HepG2 (cell line): ENCODE data around the gene NFATC3.

Experiments used
- HDAC2 ChIP-seq: sonication (generic); formaldehyde crosslinking; IDR thresholded peaks from 2 replicates; pipeline ENCODE4 v1.4.0; 2020; ENCODE audit warnings: missing genetic modification reagents
- PRPF4 ChIP-seq: fragments of 200-400 bp; formaldehyde crosslinking; IDR thresholded peaks from 2 replicates; pipeline ENCODE4 v1.6.1; 2016; ENCODE audit warnings: low read length, low read depth; ENCODE audit not compliant: poor library complexity, severe bottlenecking
- SMAD1 ChIP-seq: sonication (generic); formaldehyde crosslinking; IDR thresholded peaks from 2 replicates; pipeline ENCODE4 v1.4.0; 2020; ENCODE audit warnings: missing genetic modification reagents, low read depth, mild to moderate bottlenecking, borderline replicate concordance
- ZNF557 ChIP-seq: sonication (generic); formaldehyde crosslinking; IDR thresholded peaks from 2 replicates; pipeline ENCODE4 v1.4.0; 2020; ENCODE audit warnings: missing genetic modification reagents
- ZNF749 ChIP-seq: sonication (generic); formaldehyde crosslinking; IDR thresholded peaks from 2 replicates; pipeline ENCODE4 v1.8.0; 2022; ENCODE audit warnings: mild to moderate bottlenecking, missing genetic modification reagents, moderate library complexity, borderline replicate concordance
- TF ChIP-seq, protein P1 (sequence below), 2 experiments: sonication (generic) in 1 of 2; formaldehyde crosslinking in 1 of 2; IDR thresholded peaks; 2 replicates each; pipeline versions ENCODE4 v1.5.1 to v1.6.1; 2011 to 2020; ENCODE audit warnings: borderline replicate concordance in 1 of 2, low read depth in 1 of 2, low read length in 1 of 2, mild to moderate bottlenecking in 1 of 2, missing genetic modification reagents in 1 of 2, moderate library complexity in 1 of 2

DNA sequence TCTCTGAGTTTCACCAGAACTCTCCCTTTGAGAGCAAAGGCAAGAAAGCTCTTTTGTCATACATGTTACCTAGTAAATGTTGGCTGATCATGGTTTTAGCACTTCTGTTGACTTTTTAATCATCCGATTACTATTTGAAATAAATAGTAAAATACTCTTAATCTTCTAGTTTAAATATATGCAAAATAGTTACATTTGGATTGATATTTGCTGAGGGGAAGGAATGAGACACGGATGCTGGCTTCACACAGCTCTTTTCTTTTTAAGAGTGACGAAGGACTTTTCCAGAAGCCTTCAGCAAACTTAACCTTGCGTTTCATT, 9.4 kb downstream of the NFATC3 start:
- TF ChIP-seq SMAD1 (CRISPR knock-in tag), result no peak
- TF ChIP-seq ZNF557, result no peak
- TF ChIP-seq, protein P1, sequence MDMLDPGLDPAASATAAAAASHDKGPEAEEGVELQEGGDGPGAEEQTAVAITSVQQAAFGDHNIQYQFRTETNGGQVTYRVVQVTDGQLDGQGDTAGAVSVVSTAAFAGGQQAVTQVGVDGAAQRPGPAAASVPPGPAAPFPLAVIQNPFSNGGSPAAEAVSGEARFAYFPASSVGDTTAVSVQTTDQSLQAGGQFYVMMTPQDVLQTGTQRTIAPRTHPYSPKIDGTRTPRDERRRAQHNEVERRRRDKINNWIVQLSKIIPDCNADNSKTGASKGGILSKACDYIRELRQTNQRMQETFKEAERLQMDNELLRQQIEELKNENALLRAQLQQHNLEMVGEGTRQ (IDR thresholded peaks at IDR 0.05; ENCODE audit: low read depth, low read length), result no peak
- TF ChIP-seq, protein P1 (CRISPR knock-in tag; IDR thresholded peaks at IDR 0.05; ENCODE audit: borderline replicate concordance), result no peak
- TF ChIP-seq ZNF749, result no peak
- no peak for TF ChIP-seq PRPF4
- TF ChIP-seq HDAC2 (CRISPR knock-in tag), result no peak
